ENCODE results near the gene SGTB.

DNA sequence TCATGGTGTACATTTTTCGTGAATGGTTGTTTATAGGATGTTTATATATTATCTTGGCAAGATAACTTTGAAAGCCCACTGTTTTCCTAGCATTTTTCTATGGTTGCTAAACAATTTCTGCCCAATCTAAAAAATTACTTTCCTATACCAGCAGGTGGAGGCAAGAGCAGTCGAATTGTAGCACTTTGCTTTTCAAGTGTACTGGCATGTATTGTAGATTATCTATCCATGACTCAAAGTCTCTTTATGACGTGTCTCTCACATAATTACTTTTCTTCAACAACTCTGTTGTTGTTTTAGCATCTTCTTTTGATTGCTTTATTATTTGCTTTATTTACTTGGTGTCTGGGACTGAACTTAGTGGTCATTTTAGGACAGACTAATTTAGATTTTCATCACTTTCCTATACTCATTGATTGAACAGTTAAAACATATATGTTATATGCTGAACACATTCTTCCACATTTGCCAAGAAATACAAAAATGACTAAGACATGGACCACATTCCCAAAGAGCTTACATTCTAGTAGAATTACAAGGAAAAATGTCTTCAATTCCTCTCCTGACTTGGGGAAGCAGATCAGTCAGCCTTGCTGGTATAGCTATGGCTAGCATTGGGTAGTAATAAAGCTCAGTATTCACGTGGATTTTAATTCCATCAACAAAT is 20.8 kb upstream of the SGTB start:
- TF ChIP-seq, protein P1, sequence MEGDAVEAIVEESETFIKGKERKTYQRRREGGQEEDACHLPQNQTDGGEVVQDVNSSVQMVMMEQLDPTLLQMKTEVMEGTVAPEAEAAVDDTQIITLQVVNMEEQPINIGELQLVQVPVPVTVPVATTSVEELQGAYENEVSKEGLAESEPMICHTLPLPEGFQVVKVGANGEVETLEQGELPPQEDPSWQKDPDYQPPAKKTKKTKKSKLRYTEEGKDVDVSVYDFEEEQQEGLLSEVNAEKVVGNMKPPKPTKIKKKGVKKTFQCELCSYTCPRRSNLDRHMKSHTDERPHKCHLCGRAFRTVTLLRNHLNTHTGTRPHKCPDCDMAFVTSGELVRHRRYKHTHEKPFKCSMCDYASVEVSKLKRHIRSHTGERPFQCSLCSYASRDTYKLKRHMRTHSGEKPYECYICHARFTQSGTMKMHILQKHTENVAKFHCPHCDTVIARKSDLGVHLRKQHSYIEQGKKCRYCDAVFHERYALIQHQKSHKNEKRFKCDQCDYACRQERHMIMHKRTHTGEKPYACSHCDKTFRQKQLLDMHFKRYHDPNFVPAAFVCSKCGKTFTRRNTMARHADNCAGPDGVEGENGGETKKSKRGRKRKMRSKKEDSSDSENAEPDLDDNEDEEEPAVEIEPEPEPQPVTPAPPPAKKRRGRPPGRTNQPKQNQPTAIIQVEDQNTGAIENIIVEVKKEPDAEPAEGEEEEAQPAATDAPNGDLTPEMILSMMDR (IDR thresholded peaks at IDR 0.05) = peak; percentile 75
- no peak for TF ChIP-seq EZH2 (IDR thresholded peaks at IDR 0.05; ENCODE audit: borderline replicate concordance, insufficient read depth, low read depth, low read length, poor library complexity, severe bottlenecking)
